Neuronal stem cell (in vitro differentiated cells): ENCODE results near the gene TRIM46.
A peak's percentile ranks its signal among the peaks of the same experiment; 100 is the strongest.

Experiments
- DNase-seq: peaks from one replicate; pipeline ENCODE4 v3.0.0-alpha.2; 2013; ENCODE audit warnings: low spot score
- H2AFZ ChIP-seq: one replicate; pipeline ENCODE4 v1.6.1; 2013; ENCODE audit warnings: mild to moderate bottlenecking, low read length, inconsistent platforms
- H2AK5ac ChIP-seq: 2 replicates; pipeline ENCODE4 v1.6.1; 2013; ENCODE audit warnings: low read depth, mild to moderate bottlenecking, inconsistent platforms, low read length, moderate library complexity, mixed read lengths
- H2BK120ac ChIP-seq: 2 replicates; pipeline ENCODE4 v1.6.1; 2013; ENCODE audit warnings: low read depth, mild to moderate bottlenecking, inconsistent platforms, low read length, moderate library complexity, mixed read lengths
- H2BK12ac ChIP-seq: one replicate; pipeline ENCODE4 v1.6.1; 2013; ENCODE audit warnings: low read length, inconsistent platforms
- H2BK15ac ChIP-seq: 2 replicates; pipeline ENCODE4 v1.6.1; 2013; ENCODE audit warnings: mild to moderate bottlenecking, low read length, inconsistent platforms, mixed read lengths
- H2BK5ac ChIP-seq: one replicate; pipeline ENCODE4 v1.6.1; 2013; ENCODE audit warnings: inconsistent platforms, mild to moderate bottlenecking, low read length, moderate library complexity
- H3K14ac ChIP-seq: one replicate; pipeline ENCODE4 v1.6.1; 2013; ENCODE audit warnings: low read length, inconsistent platforms
- H3K18ac ChIP-seq: 2 replicates; pipeline ENCODE4 v1.6.1; 2013; ENCODE audit warnings: low read length, inconsistent platforms
- H3K23ac ChIP-seq: 2 replicates; pipeline ENCODE4 v1.6.1; 2013; ENCODE audit warnings: low read depth, mild to moderate bottlenecking, mixed read lengths, low read length, inconsistent platforms; ENCODE audit not compliant: poor library complexity
- H3K27ac ChIP-seq: replicated peaks from 3 replicates; pipeline ENCODE4 v1.5.1; 2013; ENCODE audit warnings: low read length, inconsistent platforms
- H3K27me3 ChIP-seq, 3 experiments: 2 replicates each; pipeline ENCODE4 v1.6.1; 2013; ENCODE audit warnings: low read length in 3 of 3, mild to moderate bottlenecking in 2 of 3, inconsistent platforms in 1 of 3, low read depth in 1 of 3, mixed read lengths in 1 of 3, moderate library complexity in 1 of 3; ENCODE audit not compliant: control insufficient read depth in 3 of 3, insufficient read depth in 3 of 3
- H3K36me3 ChIP-seq, 2 donors: replicated peaks in 1 of 2; 2 replicates each; pipeline ENCODE4 v1.6.1; 2013; ENCODE audit warnings: low read length in 2 of 2; ENCODE audit not compliant: control insufficient read depth in 2 of 2, insufficient read depth in 2 of 2
- H3K4ac ChIP-seq: 2 replicates; pipeline ENCODE4 v1.6.1; 2013; ENCODE audit warnings: inconsistent platforms, mild to moderate bottlenecking, low read length, moderate library complexity
- H3K4me1 ChIP-seq, 2 donors: 1 replicate in 1 of 2; 2 replicates in 1 of 2; pipeline ENCODE4 v1.6.1; 2013; ENCODE audit warnings: low read length in 2 of 2, low read depth in 1 of 2; ENCODE audit not compliant: control insufficient read depth in 2 of 2, insufficient read depth in 1 of 2
- H3K4me2 ChIP-seq: one replicate; pipeline ENCODE4 v1.6.1; 2013; ENCODE audit warnings: mild to moderate bottlenecking, low read length, inconsistent platforms; ENCODE audit not compliant: insufficient read depth, poor library complexity, severe bottlenecking
- H3K4me3 ChIP-seq, 2 donors: 2 replicates each; pipeline ENCODE4 v1.5.1; 2013; ENCODE audit warnings: low read length in 2 of 2, mild to moderate bottlenecking in 2 of 2, inconsistent platforms in 1 of 2, moderate library complexity in 1 of 2
- H3K79me1 ChIP-seq: one replicate; pipeline ENCODE4 v1.6.1; 2013; ENCODE audit warnings: low read depth, mild to moderate bottlenecking, inconsistent platforms, low read length, moderate library complexity
- H3K9ac ChIP-seq: one replicate; pipeline ENCODE4 v1.6.1; 2013; ENCODE audit warnings: mild to moderate bottlenecking, low read depth, low read length, inconsistent platforms; ENCODE audit not compliant: poor library complexity
- H3K9me3 ChIP-seq, 2 donors: replicated peaks in 1 of 2; 2 replicates each; pipeline versions ENCODE3 to v1.6.1; 2013; ENCODE audit warnings: low read length in 2 of 2, mild to moderate bottlenecking in 2 of 2, inconsistent platforms in 1 of 2, low read depth in 1 of 2, mixed read lengths in 1 of 2, moderate library complexity in 1 of 2; ENCODE audit not compliant: control insufficient read depth in 2 of 2, insufficient read depth in 1 of 2
- H4K8ac ChIP-seq: one replicate; pipeline ENCODE4 v1.6.1; 2013; ENCODE audit warnings: low read depth, mild to moderate bottlenecking, inconsistent platforms, low read length, moderate library complexity
- H4K91ac ChIP-seq: one replicate; pipeline ENCODE4 v1.6.1; 2013; ENCODE audit warnings: low read length, low read depth, mild to moderate bottlenecking, inconsistent platforms; ENCODE audit not compliant: poor library complexity
- WGBS, 2 donors: extraction: QIAGEN DNeasy Blood & Tissue Kit; methylation state at CpG; one replicate each; pipeline ENCODE4 v1.1.7; 2013; ENCODE audit warnings: missing lambda C conversion rate in 2 of 2, mixed read lengths in 1 of 2; ENCODE audit not compliant: insufficient read length in 2 of 2, insufficient replicate concordance in 1 of 2; ENCODE audit errors: extremely low coverage in 2 of 2; 5-methylcytosine and 5-hydroxymethylcytosine counted together

The TRIM46 gene

DNA sequence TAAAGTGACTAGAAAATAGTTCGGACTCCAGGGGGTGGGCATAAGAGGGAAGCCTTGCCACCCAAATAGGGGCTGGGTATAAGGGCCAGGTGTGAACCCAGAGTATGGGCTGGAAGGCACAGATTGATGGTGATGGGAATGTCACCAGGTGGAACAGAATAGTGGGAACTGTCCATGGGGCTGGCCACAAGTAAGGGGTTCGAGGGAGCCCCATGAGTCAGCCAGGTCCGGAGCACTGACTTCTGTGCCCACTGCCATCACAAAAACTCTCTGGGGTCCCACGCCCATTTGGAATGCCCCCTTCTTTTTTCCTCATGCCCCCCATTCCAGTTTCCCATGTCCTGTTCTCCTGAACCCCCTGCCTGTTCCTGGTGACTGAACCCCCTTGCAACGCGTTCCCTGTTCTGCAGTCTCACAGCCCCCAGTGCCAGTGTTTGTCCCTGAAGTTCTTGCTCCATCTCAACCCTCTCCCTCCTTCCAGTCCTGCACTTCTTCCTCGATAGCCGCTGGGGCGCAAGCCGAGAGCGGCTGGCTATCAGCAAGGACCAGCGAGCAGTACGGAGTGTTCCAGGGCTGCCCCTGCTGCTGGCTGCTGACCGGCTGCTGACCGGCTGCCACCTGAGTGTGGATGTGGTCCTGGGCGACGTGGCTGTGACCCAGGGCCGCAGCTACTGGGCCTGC lies 7.9 kb downstream of the TRIM46 start:
- no peak overlapping the region for H3K4me3 ChIP-seq
- peak overlapping the region; percentile 75 for H2BK5ac ChIP-seq
- WGBS, 2 donors: no CpG with 5 or more reads among the region's 18 CpGs
- H4K8ac ChIP-seq: no peak overlapping the region
- no peak overlapping the region for H4K91ac ChIP-seq
- H3K14ac ChIP-seq: no peak overlapping the region
- H3K9me3 ChIP-seq: no peaks in the 10 kb centered on the region
- H2BK15ac ChIP-seq: no peak overlapping the region
- no peak overlapping the region for H2BK12ac ChIP-seq
- peak overlapping the region; percentile 11 for H3K18ac ChIP-seq
- H3K36me3 ChIP-seq: peaks cover 29 to 44% of the 10 kb centered on the region in 2 donors
- H3K27ac ChIP-seq: no peak overlapping the region
- no peak overlapping the region for H2AFZ ChIP-seq
- no peak overlapping the region for H2AK5ac ChIP-seq
- peak overlapping the region; percentile 18 for H3K4me2 ChIP-seq
- H3K9ac ChIP-seq: peak overlapping the region; percentile 60
- no peak overlapping the region for H2BK120ac ChIP-seq
- no peak for DNase-seq
- H3K79me1 ChIP-seq: peaks cover 10% of the 10 kb centered on the region
- peaks cover 1 to 2% of the 10 kb centered on the region in 2 donors for H3K4me1 ChIP-seq
- H3K4ac ChIP-seq: no peak overlapping the region
- no peaks in the 10 kb centered on the region for H3K27me3 ChIP-seq
- no peak overlapping the region for H3K23ac ChIP-seq

- no peak overlapping the region for H2BK120ac ChIP-seq
- no peak overlapping the region for H4K8ac ChIP-seq
- no peaks in the 10 kb centered on the region for H3K27me3 ChIP-seq
- H3K18ac ChIP-seq: peak overlapping the region; percentile 11
- no peak overlapping the region for H2BK15ac ChIP-seq
- no peak overlapping the region for H2AK5ac ChIP-seq
- H3K36me3 ChIP-seq: peaks cover 24 to 40% of the 10 kb centered on the region in 2 donors
- H3K79me1 ChIP-seq: peaks cover 9% of the 10 kb centered on the region
- no peak overlapping the region for H4K91ac ChIP-seq
- H2AFZ ChIP-seq: no peak overlapping the region
- H3K4me1 ChIP-seq: peaks cover 0 to 2% of the 10 kb centered on the region in 2 donors
- H3K4me3 ChIP-seq: no peak overlapping the region
- H3K23ac ChIP-seq: no peak overlapping the region
- 100% methylated on average over 1 of the region's 7 CpGs for WGBS, 2 donors
- no peaks in the 10 kb centered on the region for H3K9me3 ChIP-seq
- H3K4ac ChIP-seq: no peak overlapping the region
- no peak overlapping the region for H3K27ac ChIP-seq
- no peak overlapping the region for H3K4me2 ChIP-seq
- H2BK12ac ChIP-seq: no peak overlapping the region
- H3K14ac ChIP-seq: no peak overlapping the region
- no peak overlapping the region for H2BK5ac ChIP-seq
- peak overlapping the region; percentile 60 for H3K9ac ChIP-seq
- DNase-seq: no peak
Measured at GRCh38 chr1:155182052-155182550, 8.5 kb downstream of the TRIM46 start.

- Histone ChIP-seq H2AK5ac (no peak overlapping the region), H3K4me2 (no peak overlapping the region), H4K91ac (no peak overlapping the region), H3K9ac (no peak overlapping the region), H3K79me1 (peaks cover 6% of the 10 kb centered on the region), H3K18ac (no peak overlapping the region), H3K4me3 (no peak overlapping the region), H2BK5ac (no peak overlapping the region), H3K23ac (no peak overlapping the region), H2BK120ac (no peak overlapping the region), H3K4ac (no peak overlapping the region), H2AFZ (no peak overlapping the region), H3K9me3 (no peaks in the 10 kb centered on the region), H3K27me3 (no peaks in the 10 kb centered on the region), H3K36me3 (peaks cover 14 to 27% of the 10 kb centered on the region in 2 donors), H4K8ac (no peak overlapping the region), H2BK15ac (no peak overlapping the region), H3K4me1 (peaks cover 0 to 2% of the 10 kb centered on the region in 2 donors), H3K14ac (no peak overlapping the region), H2BK12ac (peak overlapping the region; percentile 30), H3K27ac (no peak overlapping the region)
- DNase-seq: no peak
- WGBS, 2 donors: no CpG with 5 or more reads among the region's 20 CpGs
Measured at GRCh38 chr1:155183775-155184221, 10.1 kb downstream of the TRIM46 start.

DNA sequence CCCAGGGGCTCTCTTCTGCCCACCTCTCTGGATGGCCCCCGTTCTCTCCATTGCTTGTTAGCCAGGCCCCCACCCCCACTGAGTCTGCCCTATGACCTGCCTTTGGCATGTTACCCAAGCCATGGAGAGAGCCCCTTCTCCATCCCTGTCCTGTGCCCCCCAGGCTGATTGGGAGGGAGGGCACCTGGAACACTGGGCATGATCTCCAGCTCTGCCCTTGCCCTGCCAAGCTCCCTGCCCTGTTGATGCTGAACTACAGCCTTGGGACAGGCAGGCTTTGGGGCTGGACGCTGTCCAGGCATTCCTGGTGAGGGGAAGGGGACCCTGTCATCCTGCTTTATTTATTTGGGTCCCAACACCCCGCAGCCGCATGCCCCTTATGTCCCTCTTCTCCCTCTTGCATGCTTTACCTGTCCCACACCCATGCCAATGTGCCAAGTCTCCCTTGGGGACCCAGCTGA lies 10.7 kb downstream of the TRIM46 start:
- Histone ChIP-seq H4K91ac (no peak overlapping the region), H2BK5ac (no peak overlapping the region), H3K79me1 (peaks cover 6% of the 10 kb centered on the region), H2BK12ac (no peak overlapping the region), H3K4ac (no peak overlapping the region), H2AFZ (no peak overlapping the region), H3K27me3 (no peaks in the 10 kb centered on the region), H3K27ac (no peak overlapping the region), H2BK15ac (no peak overlapping the region), H3K14ac (peak overlapping the region; percentile 56), H3K9ac (peak overlapping the region; percentile 81), H3K4me3 (no peak overlapping the region), H2AK5ac (no peak overlapping the region), H3K9me3 (no peaks in the 10 kb centered on the region), H3K4me1 (peaks cover 0 to 2% of the 10 kb centered on the region in 2 donors), H3K23ac (peak overlapping the region; percentile 89), H3K36me3 (peaks cover 12 to 21% of the 10 kb centered on the region in 2 donors), H3K18ac (peak overlapping the region; percentile 28), H4K8ac (no peak overlapping the region), H3K4me2 (no peak overlapping the region), H2BK120ac (no peak overlapping the region)
- WGBS, 2 donors: no CpG with 5 or more reads among the region's 4 CpGs
- DNase-seq: no peak
